Measurements from ENCODE around the gene MADD.

MADD gene

DNA sequence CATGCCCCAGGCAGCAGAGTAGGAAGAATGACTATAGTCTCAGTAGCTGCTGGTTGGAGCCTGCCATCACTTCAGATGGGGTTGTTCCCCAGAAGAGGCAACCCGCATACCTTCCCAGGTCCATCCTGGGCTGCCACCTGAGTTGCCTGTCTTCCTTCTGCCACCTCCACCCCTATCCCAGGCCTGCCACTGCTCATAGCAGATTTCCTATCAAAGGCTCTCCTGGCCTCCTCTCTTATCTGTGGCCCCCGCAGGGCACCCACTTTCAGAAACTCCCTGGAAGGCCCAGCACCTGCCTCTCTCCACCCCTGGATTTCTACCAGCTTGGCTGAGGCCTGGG is 12.8 kb upstream of the MADD start:
- TF ChIP-seq, protein P1, sequence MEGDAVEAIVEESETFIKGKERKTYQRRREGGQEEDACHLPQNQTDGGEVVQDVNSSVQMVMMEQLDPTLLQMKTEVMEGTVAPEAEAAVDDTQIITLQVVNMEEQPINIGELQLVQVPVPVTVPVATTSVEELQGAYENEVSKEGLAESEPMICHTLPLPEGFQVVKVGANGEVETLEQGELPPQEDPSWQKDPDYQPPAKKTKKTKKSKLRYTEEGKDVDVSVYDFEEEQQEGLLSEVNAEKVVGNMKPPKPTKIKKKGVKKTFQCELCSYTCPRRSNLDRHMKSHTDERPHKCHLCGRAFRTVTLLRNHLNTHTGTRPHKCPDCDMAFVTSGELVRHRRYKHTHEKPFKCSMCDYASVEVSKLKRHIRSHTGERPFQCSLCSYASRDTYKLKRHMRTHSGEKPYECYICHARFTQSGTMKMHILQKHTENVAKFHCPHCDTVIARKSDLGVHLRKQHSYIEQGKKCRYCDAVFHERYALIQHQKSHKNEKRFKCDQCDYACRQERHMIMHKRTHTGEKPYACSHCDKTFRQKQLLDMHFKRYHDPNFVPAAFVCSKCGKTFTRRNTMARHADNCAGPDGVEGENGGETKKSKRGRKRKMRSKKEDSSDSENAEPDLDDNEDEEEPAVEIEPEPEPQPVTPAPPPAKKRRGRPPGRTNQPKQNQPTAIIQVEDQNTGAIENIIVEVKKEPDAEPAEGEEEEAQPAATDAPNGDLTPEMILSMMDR (conservative IDR thresholded peaks at IDR 0.05; ENCODE audit: control insufficient read depth, insufficient read depth, low read depth, low read length): no peak
- H3K4me3 ChIP-seq (ENCODE audit: control insufficient read depth, low read depth, low read length): no peak overlapping the region
- DNase-seq (ENCODE audit: low read depth): no peak

DNA sequence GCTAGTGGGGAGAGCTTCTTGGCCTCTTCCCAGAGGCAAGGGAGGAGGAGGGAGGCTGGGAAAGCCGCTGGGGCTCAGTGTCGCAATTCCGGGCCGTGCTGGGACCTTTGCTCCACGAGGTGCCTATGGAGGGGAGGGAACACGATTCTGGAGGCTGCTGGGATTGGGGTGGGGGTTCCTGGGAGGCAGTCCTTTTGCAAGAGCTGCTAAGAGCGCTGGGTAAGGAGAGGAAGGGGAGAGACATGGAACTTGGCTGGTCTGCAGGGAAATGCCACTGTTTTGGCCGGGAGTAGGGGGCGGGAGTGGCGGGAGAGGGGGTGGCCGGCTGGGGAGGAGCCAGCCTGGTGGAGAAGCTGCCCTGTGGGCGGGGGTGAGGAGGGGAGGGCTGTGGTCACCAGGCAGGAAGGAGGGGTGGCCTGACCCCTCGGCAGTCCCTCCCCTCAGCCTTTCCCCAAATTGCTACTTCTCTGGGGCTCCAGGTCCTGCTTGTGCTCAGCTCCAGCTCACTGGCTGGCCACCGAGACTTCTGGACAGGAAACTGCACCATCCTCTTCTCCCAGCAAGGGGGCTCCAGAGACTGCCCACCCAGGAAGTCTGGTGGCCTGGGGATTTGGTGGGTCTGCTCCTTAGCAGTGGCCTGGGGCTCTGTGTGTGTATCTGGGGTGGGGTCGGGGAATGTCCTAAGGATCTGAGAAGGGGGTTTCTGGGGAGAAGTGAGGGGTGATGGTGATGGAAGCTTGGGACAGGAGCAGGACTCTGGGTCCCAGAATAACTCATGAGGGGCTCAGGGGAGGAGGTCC is 12.2 kb upstream of the MADD start, which contains the start of gene NR1H3:
TSS of gene NR1H3 (plus strand) at position 480 of the 800 bp plus-strand sequence. CDS start 1,221 bp downstream, outside the sequence.
- peak within 1 kb of the TSS; percentile 53 for H3K4me3 ChIP-seq (ENCODE audit: control insufficient read depth, low read depth, low read length)
- DNase-seq (ENCODE audit: low read depth): peak; percentile 82
- TF ChIP-seq, protein P1 (conservative IDR thresholded peaks at IDR 0.05; ENCODE audit: control insufficient read depth, insufficient read depth, low read depth, low read length): peak; percentile 65

DNA sequence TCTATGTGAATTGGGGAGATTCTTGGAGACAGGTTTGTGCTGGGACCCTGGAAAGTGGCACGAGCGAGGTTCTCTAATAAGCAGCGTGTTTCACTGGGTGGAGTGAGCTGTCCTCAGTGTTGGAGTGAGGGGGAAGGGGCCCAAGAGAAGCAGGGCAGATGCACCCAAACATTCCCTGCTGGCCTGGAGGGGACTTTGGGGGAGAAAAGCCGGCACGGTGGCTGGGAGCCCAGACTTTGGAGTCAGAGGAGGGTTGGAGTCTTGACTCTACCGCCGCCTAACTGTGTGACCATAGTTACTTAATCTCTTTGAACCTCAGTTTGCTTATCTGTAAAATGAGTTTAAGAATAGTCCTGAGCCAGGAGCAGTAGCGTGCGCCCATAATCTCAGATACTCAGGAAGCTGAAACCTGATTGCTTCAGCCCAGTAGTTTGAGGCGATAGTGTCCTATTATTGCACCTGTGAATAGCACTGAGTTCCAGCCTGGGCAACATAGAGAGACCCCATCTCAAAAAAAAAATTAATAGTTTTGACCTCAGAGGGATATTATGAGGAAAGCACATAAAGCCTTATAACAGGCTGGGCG is 11.5 kb upstream of the MADD start:
- H3K4me3 ChIP-seq (ENCODE audit: control insufficient read depth, low read depth, low read length): peak overlapping the region; percentile 53
- TF ChIP-seq, protein P1 (conservative IDR thresholded peaks at IDR 0.05; ENCODE audit: control insufficient read depth, insufficient read depth, low read depth, low read length): no peak
- DNase-seq (ENCODE audit: low read depth): no peak

DNA sequence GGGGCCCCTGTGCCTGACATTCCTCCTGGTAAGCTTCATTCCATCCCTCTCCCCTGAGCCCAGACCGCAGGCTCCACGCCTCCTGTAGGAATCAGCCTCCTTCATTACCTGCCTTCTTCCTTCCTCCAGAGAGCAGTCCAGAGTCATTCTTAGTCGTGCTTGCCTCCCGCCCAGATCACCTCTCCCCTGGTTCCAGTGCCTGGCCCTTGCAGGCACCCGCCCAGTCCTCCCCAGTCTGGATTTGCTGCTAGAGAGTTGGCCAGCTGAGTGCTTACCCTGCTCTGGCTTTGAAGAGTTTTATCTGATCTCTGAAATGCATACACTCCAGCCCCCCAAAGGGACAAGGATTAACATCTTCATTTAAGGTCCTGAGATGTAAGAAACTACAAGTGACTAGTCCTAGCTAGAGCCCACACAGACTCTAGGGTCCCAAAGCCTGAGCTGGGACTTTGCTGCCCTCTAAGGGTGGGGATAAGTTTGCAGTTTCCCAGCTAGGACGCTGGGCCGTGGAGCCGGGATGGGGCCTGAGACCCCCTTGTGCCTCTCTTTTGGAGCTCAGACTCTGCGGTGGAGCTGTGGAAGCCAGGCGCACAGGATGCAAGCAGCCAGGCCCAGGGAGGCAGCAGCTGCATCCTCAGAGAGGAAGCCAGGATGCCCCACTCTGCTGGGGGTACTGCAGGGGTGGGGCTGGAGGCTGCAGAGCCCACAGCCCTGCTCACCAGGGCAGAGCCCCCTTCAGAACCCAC is 10.5 kb upstream of the MADD start:
- TF ChIP-seq, protein P1 (conservative IDR thresholded peaks at IDR 0.05; ENCODE audit: control insufficient read depth, insufficient read depth, low read depth, low read length): peak; percentile 72
- peak; percentile 53 for DNase-seq (ENCODE audit: low read depth)
- H3K4me3 ChIP-seq (ENCODE audit: control insufficient read depth, low read depth, low read length): no peak overlapping the region

DNA sequence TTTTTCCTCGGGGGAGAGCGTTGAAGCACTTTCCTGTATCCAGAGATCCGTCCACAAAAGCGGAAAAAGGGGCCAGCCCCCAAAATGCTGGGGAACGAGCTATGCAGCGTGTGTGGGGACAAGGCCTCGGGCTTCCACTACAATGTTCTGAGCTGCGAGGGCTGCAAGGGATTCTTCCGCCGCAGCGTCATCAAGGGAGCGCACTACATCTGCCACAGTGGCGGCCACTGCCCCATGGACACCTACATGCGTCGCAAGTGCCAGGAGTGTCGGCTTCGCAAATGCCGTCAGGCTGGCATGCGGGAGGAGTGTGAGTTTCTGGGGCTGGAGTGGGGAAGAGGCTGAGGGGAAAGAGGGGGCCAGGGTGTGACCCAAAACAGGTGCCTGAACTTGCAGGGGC is 9.6 kb upstream of the MADD start:
- TF ChIP-seq, protein P1 (conservative IDR thresholded peaks at IDR 0.05; ENCODE audit: control insufficient read depth, insufficient read depth, low read depth, low read length): no peak
- no peak for DNase-seq (ENCODE audit: low read depth)

DNA sequence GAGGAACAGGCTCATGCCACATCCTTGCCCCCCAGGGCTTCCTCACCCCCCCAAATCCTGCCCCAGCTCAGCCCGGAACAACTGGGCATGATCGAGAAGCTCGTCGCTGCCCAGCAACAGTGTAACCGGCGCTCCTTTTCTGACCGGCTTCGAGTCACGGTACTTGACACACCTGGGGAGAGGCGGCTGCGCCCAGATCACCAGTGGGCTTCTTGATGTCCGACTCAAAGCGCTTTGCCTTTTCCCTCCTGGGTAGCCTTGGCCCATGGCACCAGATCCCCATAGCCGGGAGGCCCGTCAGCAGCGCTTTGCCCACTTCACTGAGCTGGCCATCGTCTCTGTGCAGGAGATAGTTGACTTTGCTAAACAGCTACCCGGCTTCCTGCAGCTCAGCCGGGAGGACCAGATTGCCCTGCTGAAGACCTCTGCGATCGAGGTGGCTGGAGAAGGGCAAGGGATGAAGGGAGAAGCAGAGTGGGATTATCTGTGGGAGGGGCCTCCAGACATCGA is 8.6 kb upstream of the MADD start:
- TF ChIP-seq, protein P1 (conservative IDR thresholded peaks at IDR 0.05; ENCODE audit: control insufficient read depth, insufficient read depth, low read depth, low read length): no peak
- no peak overlapping the region for H3K4me3 ChIP-seq (ENCODE audit: control insufficient read depth, low read depth, low read length)
- no peak for DNase-seq (ENCODE audit: low read depth)

More for the DNA sequence above, 9.6 kb upstream of the MADD start:
- no peak overlapping the region for H3K4me3 ChIP-seq (ENCODE audit: control insufficient read depth, low read depth, low read length)
